Measurements from ENCODE around the gene HMCN1.

The HMCN1 gene

DNA sequence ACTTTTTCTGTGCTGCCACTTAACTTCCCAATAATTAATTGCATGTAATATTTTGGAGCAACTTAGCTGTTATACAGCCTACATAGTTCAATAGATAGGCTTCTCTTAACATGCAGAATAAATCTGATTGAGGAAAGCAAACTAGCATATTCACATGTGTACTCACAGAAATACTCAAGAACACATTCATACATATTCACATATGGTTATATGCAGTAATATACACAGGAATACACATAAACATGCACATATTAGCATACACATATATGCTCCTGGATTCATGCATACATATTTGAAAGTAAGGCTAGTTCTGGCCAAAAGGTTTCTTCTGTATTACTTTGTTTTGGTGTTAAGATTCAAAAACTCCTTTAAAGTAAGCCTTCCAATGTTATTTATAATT, 73.1 kb downstream of the HMCN1 start:
- no peak overlapping the region for H3K4me2 ChIP-seq (ENCODE audit: low read length)
- H3K27me3 ChIP-seq (ENCODE audit: insufficient read depth, low read length), result no peaks in the 10 kb centered on the region
- no peak overlapping the region for H3K23ac ChIP-seq (ENCODE audit: low read length)
- H4K12ac ChIP-seq (ENCODE audit: low read depth, low read length), result no peak overlapping the region
- H4K91ac ChIP-seq (ENCODE audit: low read depth, low read length), result no peak overlapping the region
- no peak overlapping the region for H3K18ac ChIP-seq (ENCODE audit: low read length)
- no peaks in the 10 kb centered on the region for H3K79me2 ChIP-seq (ENCODE audit: control insufficient read depth, insufficient read depth, low read length, poor library complexity)
- no peaks in the 10 kb centered on the region for H3K36me3 ChIP-seq (ENCODE audit: control insufficient read depth in 1 of 2, insufficient read depth in 2 of 2, low read length in 2 of 2)
- no peaks in the 10 kb centered on the region for H3K4me1 ChIP-seq (ENCODE audit: control insufficient read depth in 1 of 2, insufficient read depth in 2 of 2, low read length in 2 of 2)
- no peaks in the 10 kb centered on the region for H3K9me3 ChIP-seq (ENCODE audit: insufficient read depth, low read depth, low read length)
- no peaks in the 10 kb centered on the region for H3K79me1 ChIP-seq (ENCODE audit: low read length)
- H2BK5ac ChIP-seq (ENCODE audit: low read depth, low read length, poor library complexity), result no peak overlapping the region
- H2BK12ac ChIP-seq (ENCODE audit: low read length), result no peak overlapping the region
- no peak overlapping the region for H4K8ac ChIP-seq (ENCODE audit: low read depth, low read length)
- no peak overlapping the region for H3K14ac ChIP-seq (ENCODE audit: low read length)
- H2AFZ ChIP-seq (ENCODE audit: insufficient read depth, low read length, poor library complexity), result no peak overlapping the region
- H3K9ac ChIP-seq (ENCODE audit: low read length), result no peak overlapping the region
- no peak overlapping the region for H2AK5ac ChIP-seq (ENCODE audit: low read length)
- no peak overlapping the region for H2BK120ac ChIP-seq (ENCODE audit: insufficient read depth, low read length, poor library complexity)
- no peak overlapping the region for H3K4me3 ChIP-seq (ENCODE audit: low read depth, low read length)
- H3K27ac ChIP-seq (ENCODE audit: low read depth, low read length), result no peak overlapping the region
- no peak overlapping the region for H3K4ac ChIP-seq (ENCODE audit: low read depth, low read length)
- DNase-seq, result no peak

DNA sequence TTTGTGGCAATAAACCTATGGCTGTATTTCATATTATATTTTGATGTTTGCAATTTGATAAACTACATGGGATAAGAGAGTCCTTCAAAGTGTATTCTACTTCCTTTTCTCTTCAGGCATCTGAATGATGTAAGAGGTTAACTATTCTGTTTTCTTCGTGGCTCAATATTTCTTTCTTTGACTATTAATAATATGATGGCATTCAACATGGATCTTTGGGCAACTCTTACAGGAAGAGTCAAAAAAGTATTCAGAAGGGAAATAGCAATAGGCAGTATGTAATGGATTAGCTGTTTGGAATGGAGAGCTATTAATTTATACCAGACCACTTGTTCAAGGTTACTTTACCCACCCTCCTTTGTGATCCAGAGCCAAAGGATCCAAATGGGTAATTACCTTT, 74.4 kb downstream of the HMCN1 start:
- Histone ChIP-seq H2AK5ac (ENCODE audit: low read length) (no peak overlapping the region), H3K36me3 (ENCODE audit: control insufficient read depth in 1 of 2, insufficient read depth in 2 of 2, low read length in 2 of 2) (no peaks in the 10 kb centered on the region), H3K27me3 (ENCODE audit: insufficient read depth, low read length) (no peaks in the 10 kb centered on the region), H3K79me2 (ENCODE audit: control insufficient read depth, insufficient read depth, low read length, poor library complexity) (no peaks in the 10 kb centered on the region), H2BK12ac (ENCODE audit: low read length) (no peak overlapping the region), H3K23ac (ENCODE audit: low read length) (no peak overlapping the region), H4K8ac (ENCODE audit: low read depth, low read length) (no peak overlapping the region), H4K91ac (ENCODE audit: low read depth, low read length) (no peak overlapping the region), H4K12ac (ENCODE audit: low read depth, low read length) (no peak overlapping the region), H3K9ac (ENCODE audit: low read length) (no peak overlapping the region), H3K18ac (ENCODE audit: low read length) (no peak overlapping the region), H2BK120ac (ENCODE audit: insufficient read depth, low read length, poor library complexity) (no peak overlapping the region), H3K4ac (ENCODE audit: low read depth, low read length) (no peak overlapping the region), H3K27ac (ENCODE audit: low read depth, low read length) (no peak overlapping the region), H3K4me2 (ENCODE audit: low read length) (no peak overlapping the region), H3K4me3 (ENCODE audit: low read depth, low read length) (no peak overlapping the region), H2AFZ (ENCODE audit: insufficient read depth, low read length, poor library complexity) (no peak overlapping the region), H3K9me3 (ENCODE audit: insufficient read depth, low read depth, low read length) (no peaks in the 10 kb centered on the region), H2BK5ac (ENCODE audit: low read depth, low read length, poor library complexity) (no peak overlapping the region), H3K79me1 (ENCODE audit: low read length) (no peaks in the 10 kb centered on the region), H3K14ac (ENCODE audit: low read length) (no peak overlapping the region), H3K4me1 (ENCODE audit: control insufficient read depth in 1 of 2, insufficient read depth in 2 of 2, low read length in 2 of 2) (no peaks in the 10 kb centered on the region)
- WGBS (ENCODE audit: extremely low coverage, insufficient coverage, insufficient read length), result no CpG with 5 or more reads among the region's 1 CpG
- no peak for DNase-seq

DNA sequence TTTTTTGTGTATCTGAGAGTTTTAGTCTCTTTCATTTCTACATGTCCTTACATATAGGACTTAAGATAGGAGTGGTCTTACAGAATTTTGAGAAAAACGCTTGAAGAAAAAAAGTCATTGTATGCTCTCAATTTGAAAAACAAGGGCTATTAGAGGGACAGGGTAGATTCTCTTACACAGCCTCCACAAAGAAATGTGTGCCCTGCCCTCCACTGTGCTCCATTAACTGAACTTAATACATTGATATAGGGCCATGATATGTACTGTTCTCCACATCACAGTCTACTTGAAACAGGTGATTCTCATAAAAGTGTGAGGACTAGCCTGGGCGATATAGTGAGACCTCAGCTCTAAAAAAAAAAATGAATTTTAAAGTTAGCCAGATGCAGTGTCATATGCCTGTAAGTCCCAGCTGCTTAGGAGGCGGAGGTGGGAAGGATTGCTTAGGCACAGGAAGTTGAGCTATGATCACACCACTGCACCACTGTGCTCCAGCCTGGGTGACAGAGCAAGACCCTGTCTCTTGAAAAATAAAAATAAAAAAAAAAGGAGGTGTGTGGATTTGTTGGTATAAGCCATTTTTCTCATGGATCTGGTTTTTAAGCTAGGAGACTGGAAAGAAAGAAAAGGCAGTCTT, 77.0 kb downstream of the HMCN1 start:
- Histone ChIP-seq H4K8ac (ENCODE audit: low read depth, low read length) (no peak overlapping the region), H3K27ac (ENCODE audit: low read depth, low read length) (no peak overlapping the region), H3K27me3 (ENCODE audit: insufficient read depth, low read length) (no peaks in the 10 kb centered on the region), H2BK5ac (ENCODE audit: low read depth, low read length, poor library complexity) (no peak overlapping the region), H3K14ac (ENCODE audit: low read length) (no peak overlapping the region), H4K12ac (ENCODE audit: low read depth, low read length) (no peak overlapping the region), H3K4me3 (ENCODE audit: low read depth, low read length) (no peak overlapping the region), H3K18ac (ENCODE audit: low read length) (no peak overlapping the region), H3K23ac (ENCODE audit: low read length) (no peak overlapping the region), H3K4me1 (ENCODE audit: control insufficient read depth in 1 of 2, insufficient read depth in 2 of 2, low read length in 2 of 2) (no peaks in the 10 kb centered on the region), H3K79me2 (ENCODE audit: control insufficient read depth, insufficient read depth, low read length, poor library complexity) (no peaks in the 10 kb centered on the region), H2AFZ (ENCODE audit: insufficient read depth, low read length, poor library complexity) (no peak overlapping the region), H3K9me3 (ENCODE audit: insufficient read depth, low read depth, low read length) (no peaks in the 10 kb centered on the region), H2BK120ac (ENCODE audit: insufficient read depth, low read length, poor library complexity) (no peak overlapping the region), H3K4ac (ENCODE audit: low read depth, low read length) (no peak overlapping the region), H2BK12ac (ENCODE audit: low read length) (no peak overlapping the region), H3K4me2 (ENCODE audit: low read length) (no peak overlapping the region), H3K79me1 (ENCODE audit: low read length) (no peaks in the 10 kb centered on the region), H3K9ac (ENCODE audit: low read length) (no peak overlapping the region), H2AK5ac (ENCODE audit: low read length) (no peak overlapping the region), H4K91ac (ENCODE audit: low read depth, low read length) (no peak overlapping the region), H3K36me3 (ENCODE audit: control insufficient read depth in 1 of 2, insufficient read depth in 2 of 2, low read length in 2 of 2) (no peaks in the 10 kb centered on the region)
- DNase-seq, result no peak
- no CpG with 5 or more reads among the region's 3 CpGs for WGBS (ENCODE audit: extremely low coverage, insufficient coverage, insufficient read length)

DNA sequence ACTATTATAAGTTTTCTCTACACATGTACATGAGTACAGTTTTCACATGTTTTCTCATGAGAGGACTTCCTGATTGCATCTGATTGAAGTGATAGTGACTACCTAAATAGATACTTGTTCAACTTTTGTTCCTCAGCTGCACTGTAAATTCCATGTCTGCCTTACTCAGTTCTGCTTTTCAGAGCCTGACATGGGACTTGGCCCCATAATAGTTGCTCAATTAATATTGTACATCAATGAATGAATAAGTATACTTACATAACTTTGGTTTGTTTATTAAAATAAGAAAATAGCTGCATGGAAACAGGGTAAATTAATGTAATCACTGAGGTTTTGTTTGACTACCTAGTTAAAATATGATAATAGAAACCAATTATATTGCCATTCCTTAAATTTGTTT, 78.7 kb downstream of the HMCN1 start:
- Histone ChIP-seq H3K23ac (ENCODE audit: low read length) (no peak overlapping the region), H3K79me2 (ENCODE audit: control insufficient read depth, insufficient read depth, low read length, poor library complexity) (no peaks in the 10 kb centered on the region), H2AK5ac (ENCODE audit: low read length) (no peak overlapping the region), H2AFZ (ENCODE audit: insufficient read depth, low read length, poor library complexity) (no peak overlapping the region), H3K79me1 (ENCODE audit: low read length) (no peaks in the 10 kb centered on the region), H3K4ac (ENCODE audit: low read depth, low read length) (no peak overlapping the region), H3K4me1 (ENCODE audit: control insufficient read depth in 1 of 2, insufficient read depth in 2 of 2, low read length in 2 of 2) (no peaks in the 10 kb centered on the region), H3K4me3 (ENCODE audit: low read depth, low read length) (no peak overlapping the region), H3K27ac (ENCODE audit: low read depth, low read length) (no peak overlapping the region), H4K91ac (ENCODE audit: low read depth, low read length) (no peak overlapping the region), H4K12ac (ENCODE audit: low read depth, low read length) (no peak overlapping the region), H2BK5ac (ENCODE audit: low read depth, low read length, poor library complexity) (no peak overlapping the region), H3K9ac (ENCODE audit: low read length) (no peak overlapping the region), H3K14ac (ENCODE audit: low read length) (no peak overlapping the region), H2BK120ac (ENCODE audit: insufficient read depth, low read length, poor library complexity) (no peak overlapping the region), H2BK12ac (ENCODE audit: low read length) (no peak overlapping the region), H3K4me2 (ENCODE audit: low read length) (no peak overlapping the region), H3K27me3 (ENCODE audit: insufficient read depth, low read length) (no peaks in the 10 kb centered on the region), H3K36me3 (ENCODE audit: control insufficient read depth in 1 of 2, insufficient read depth in 2 of 2, low read length in 2 of 2) (no peaks in the 10 kb centered on the region), H3K9me3 (ENCODE audit: insufficient read depth, low read depth, low read length) (no peaks in the 10 kb centered on the region), H3K18ac (ENCODE audit: low read length) (no peak overlapping the region), H4K8ac (ENCODE audit: low read depth, low read length) (no peak overlapping the region)
- DNase-seq, result no peak

Measured in trophoblast cell (in vitro differentiated cells and primary cell).